ENCODE measurements around the gene ADGRA1.

DNA sequence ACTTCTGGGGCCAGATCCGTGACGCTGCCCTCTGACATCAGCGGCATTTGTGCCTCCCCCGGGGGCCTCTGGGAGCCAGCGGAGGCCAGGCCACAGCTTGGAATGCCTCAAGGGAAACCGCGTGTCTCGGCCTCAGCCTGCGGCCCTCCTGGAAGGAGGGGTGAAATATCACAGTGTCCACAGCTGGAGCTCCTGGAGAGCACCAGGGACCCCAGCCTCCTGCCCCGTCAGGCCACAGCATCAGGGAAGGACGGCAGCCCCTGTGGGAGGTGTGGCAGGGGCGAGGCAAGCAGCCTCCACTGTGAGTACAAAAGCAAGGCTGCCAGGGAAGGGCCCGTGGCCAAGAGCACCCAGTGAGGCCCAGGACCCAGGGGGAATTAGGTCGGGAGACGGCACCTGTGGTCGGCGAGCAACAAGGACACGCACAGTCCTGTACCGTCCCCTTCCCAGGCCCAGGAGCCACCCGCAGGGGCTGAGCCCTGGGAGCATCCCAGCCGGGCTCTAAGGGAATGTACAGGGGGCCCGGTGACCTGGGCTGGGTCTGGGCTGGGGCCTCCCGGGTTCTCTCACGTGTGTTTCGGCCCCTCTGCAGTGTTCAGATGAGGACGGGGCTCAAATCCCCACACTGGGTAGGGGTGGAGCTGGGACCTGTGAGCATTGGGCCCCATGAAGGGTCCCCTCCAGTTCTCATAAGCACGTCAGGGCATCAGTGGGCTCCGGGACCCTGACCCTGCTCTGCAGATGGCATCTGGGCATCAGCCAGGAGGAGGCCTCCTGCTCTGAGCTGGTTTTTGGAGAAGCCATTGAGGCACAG, 53.6 kb downstream of the ADGRA1 start:
- TF ChIP-seq ZFP30 (CRISPR knock-in tag; IDR thresholded peaks at IDR 0.05) (no peak), ZC3H10 (CRISPR knock-in tag; IDR thresholded peaks at IDR 0.05) (no peak), CSDC2 (CRISPR knock-in tag; IDR thresholded peaks at IDR 0.05) (no peak), TOX (CRISPR knock-in tag; IDR thresholded peaks at IDR 0.05; ENCODE audit: borderline replicate concordance) (no peak), BACH2 (CRISPR knock-in tag; IDR thresholded peaks at IDR 0.05; ENCODE audit: borderline replicate concordance) (no peak), ZNF8 (CRISPR knock-in tag; IDR thresholded peaks at IDR 0.05) (no peak), SNAI2 (CRISPR knock-in tag; IDR thresholded peaks at IDR 0.05) (no peak)
- TF ChIP-seq, protein P1, sequence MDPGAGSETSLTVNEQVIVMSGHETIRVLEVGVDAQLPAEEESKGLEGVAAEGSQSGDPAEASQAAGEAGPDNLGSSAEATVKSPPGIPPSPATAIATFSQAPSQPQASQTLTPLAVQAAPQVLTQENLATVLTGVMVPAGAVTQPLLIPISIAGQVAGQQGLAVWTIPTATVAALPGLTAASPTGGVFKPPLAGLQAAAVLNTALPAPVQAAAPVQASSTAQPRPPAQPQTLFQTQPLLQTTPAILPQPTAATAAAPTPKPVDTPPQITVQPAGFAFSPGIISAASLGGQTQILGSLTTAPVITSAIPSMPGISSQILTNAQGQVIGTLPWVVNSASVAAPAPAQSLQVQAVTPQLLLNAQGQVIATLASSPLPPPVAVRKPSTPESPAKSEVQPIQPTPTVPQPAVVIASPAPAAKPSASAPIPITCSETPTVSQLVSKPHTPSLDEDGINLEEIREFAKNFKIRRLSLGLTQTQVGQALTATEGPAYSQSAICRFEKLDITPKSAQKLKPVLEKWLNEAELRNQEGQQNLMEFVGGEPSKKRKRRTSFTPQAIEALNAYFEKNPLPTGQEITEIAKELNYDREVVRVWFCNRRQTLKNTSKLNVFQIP (CRISPR knock-in tag; IDR thresholded peaks at IDR 0.05; ENCODE audit: borderline replicate concordance, low read depth): no peak
- TF ChIP-seq, protein P2, sequence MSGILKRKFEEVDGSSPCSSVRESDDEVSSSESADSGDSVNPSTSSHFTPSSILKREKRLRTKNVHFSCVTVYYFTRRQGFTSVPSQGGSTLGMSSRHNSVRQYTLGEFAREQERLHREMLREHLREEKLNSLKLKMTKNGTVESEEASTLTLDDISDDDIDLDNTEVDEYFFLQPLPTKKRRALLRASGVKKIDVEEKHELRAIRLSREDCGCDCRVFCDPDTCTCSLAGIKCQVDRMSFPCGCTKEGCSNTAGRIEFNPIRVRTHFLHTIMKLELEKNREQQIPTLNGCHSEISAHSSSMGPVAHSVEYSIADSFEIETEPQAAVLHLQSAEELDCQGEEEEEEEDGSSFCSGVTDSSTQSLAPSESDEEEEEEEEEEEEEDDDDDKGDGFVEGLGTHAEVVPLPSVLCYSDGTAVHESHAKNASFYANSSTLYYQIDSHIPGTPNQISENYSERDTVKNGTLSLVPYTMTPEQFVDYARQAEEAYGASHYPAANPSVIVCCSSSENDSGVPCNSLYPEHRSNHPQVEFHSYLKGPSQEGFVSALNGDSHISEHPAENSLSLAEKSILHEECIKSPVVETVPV (CRISPR knock-in tag; IDR thresholded peaks at IDR 0.05): no peak
- TF ChIP-seq, protein P3, sequence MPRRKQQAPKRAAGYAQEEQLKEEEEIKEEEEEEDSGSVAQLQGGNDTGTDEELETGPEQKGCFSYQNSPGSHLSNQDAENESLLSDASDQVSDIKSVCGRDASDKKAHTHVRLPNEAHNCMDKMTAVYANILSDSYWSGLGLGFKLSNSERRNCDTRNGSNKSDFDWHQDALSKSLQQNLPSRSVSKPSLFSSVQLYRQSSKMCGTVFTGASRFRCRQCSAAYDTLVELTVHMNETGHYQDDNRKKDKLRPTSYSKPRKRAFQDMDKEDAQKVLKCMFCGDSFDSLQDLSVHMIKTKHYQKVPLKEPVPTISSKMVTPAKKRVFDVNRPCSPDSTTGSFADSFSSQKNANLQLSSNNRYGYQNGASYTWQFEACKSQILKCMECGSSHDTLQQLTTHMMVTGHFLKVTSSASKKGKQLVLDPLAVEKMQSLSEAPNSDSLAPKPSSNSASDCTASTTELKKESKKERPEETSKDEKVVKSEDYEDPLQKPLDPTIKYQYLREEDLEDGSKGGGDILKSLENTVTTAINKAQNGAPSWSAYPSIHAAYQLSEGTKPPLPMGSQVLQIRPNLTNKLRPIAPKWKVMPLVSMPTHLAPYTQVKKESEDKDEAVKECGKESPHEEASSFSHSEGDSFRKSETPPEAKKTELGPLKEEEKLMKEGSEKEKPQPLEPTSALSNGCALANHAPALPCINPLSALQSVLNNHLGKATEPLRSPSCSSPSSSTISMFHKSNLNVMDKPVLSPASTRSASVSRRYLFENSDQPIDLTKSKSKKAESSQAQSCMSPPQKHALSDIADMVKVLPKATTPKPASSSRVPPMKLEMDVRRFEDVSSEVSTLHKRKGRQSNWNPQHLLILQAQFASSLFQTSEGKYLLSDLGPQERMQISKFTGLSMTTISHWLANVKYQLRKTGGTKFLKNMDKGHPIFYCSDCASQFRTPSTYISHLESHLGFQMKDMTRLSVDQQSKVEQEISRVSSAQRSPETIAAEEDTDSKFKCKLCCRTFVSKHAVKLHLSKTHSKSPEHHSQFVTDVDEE (CRISPR knock-in tag; IDR thresholded peaks at IDR 0.05): no peak
